DLD1 (cell line): ENCODE data around the gene ISG20.

Experiments
- in situ Hi-C: cut with HindIII; loops from 2 replicates; pipeline ENCODE4 v1.10.0; 2017; ENCODE audit warnings: low sequenced_read_pairs

Gene ISG20

DNA sequence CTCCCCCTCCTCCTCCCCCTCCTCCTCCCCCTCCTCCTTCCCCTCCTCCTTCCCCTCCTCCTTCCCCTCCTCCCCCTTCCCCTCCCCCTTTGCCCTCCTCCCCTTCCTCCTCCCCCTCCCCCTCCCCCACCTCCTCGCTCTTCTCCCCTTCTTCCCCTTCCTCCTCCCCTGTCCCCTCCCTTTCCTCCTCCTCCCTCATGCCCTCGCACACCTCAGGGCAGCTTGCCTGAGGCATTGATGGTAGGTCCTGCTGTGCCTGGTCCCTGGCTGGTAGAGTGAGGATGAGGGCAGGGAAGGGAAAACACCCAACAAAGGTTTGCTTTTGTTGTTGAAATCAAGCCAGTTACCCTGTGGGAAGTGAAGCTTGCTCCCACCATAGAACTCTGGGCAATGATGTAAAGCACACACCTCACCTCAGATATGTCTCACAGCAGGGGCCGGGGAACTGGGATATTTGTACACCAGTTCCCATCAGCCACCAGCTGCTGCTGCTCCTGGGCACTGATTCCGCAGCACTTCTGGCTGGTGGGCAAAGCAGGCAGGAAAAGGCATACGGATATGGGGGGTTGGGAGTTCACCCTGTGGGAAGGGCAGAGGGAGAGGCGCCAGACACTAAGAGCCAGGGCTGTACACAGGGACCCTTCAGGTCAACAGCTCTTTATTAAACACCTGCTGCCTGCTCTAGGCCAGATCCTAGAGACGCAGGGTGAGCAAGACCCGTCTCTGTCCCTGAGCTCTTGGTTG lies 13.8 kb downstream of the ISG20 start:
- in situ Hi-C loops: loop anchor here (10.0 kb wide), 1 partner anchor 222 kb away; no protein-coding TSS in a partner anchor

DNA sequence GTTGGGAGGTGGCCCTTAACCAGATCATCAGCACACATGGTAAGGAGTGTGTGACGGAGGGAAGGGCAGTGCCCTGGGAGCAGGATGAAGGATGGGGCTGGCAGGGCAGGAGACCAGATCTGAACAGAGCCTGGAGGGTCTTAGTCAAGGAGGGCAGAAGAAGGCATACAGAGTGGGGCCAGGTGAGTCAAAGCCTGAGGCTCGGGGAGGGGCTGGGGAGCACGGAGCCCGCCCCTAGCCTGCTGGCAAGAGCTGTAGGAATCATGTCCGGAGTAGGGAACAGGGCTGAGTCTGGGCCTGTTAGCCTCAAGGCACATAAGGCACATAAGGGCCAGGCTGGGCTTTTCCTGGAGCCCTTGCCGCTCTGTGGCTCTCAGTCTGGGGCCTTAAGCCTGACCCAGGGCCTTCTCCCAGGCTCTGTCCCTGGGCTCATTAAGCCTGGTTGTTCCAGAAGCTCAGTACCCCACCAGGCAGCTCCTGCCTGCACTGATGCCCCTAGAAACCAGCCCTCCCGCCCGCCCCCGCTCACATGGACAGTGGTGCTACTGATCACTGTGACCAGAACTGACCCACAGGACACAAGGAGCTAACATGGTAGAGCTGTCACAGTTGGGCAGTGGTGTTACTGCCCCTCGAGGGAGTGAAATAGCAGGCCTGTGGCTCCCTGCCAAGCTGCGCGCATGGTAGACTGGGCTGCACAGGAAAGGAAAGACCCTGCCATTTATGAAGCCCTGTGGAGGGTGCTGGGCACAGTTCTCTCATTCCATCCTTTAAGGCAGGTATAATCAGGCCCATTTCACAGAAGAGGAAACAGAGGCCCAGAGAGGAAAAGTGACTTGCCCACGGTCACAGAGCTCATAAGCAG lies 14.6 kb downstream of the ISG20 start:
- in situ Hi-C loops: loop anchor here (10.0 kb wide), 1 partner anchor 221 kb away; no protein-coding TSS in a partner anchor

DNA sequence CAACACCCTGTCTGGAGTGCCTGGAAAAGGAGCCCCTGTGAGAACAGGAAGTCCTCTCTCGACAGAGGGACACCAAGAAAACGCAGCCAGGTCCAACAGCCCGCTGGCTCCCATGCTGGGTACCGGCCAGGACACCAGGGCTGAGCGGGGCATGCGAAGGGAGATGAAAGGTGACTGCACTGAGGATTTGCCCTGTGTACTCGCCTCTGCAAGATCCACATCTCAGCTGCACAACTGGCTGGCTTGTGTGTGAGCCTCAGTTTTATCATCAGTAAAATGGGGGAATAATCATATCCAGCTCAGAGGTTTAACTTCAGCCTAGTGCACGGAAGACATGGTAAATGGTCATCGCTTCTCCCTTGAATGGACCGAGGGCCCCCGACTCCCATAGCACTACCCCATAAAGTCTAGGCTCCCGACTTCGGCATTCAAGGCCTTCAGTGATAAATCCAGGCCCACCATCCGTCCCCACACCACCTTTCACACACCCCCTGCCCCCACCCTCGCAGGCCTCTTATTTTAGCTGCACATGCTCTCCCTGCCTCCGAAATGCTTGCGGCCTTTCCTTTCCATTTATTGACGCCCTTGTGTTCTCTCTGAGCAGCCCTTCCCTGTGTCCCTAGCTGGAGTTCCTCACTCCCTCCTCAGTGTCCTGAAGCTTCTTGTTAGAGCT lies 15.8 kb downstream of the ISG20 start:
- in situ Hi-C loops: loop anchor here (10.0 kb wide), 1 partner anchor 220 kb away; no protein-coding TSS in a partner anchor

DNA sequence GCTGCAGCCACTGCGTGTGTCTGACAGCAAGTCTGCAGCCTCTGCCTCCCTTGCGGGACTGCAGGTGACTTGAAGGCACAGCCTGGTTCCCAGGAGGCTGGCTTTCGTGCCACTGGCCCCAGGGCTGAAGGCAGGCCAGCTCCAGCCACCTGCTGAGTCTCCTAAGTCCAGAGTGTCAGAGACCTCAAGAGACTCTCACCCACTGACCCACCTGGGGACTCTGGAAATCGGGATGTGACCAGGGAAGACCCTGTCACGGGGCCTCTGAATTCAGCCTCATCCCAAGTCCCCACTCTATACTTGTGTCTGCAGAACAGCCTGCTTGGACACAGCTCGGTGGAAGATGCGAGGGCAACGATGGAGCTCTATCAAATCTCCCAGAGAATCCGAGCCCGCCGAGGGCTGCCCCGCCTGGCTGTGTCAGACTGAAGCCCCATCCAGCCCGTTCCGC lies 16.3 kb downstream of the ISG20 start:
- in situ Hi-C loops: loop anchor here (10.0 kb wide), 1 partner anchor 220 kb away; no protein-coding TSS in a partner anchor

DNA sequence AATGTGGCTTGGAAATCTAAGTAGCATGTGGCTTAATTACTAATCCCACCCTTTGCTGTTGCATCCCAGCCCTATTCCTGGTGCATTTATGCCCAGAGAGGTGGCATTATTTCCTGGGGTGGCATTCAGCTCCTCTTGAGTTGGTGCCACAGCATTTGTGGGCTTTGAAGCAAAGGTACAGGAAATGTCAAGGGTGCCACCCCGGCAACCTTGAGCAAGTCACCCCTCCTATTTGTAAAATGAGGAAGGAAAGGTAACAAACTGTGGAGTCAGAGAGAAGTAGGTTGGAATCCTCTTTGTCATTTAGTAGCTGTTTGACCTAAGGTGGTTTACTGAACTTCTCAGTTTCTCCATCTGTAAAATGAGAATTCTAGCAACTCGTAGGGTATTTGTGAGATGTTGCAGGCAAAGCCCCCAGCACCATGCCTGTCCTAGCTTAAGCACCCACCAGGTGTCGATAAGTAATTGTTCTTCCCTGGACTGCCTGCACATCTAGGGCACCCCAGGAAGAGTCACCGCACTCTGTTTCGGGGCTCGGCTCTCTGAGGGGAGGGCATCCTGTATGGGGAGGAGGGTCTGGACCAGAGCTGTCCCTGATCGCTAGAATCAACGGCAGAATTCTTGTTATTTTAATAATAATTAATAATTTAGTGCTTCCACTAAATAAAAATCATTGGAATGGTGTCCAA lies 17.1 kb downstream of the ISG20 start:
- in situ Hi-C loops: loop anchor here (10.0 kb wide), 1 partner anchor 219 kb away; no protein-coding TSS in a partner anchor

DNA sequence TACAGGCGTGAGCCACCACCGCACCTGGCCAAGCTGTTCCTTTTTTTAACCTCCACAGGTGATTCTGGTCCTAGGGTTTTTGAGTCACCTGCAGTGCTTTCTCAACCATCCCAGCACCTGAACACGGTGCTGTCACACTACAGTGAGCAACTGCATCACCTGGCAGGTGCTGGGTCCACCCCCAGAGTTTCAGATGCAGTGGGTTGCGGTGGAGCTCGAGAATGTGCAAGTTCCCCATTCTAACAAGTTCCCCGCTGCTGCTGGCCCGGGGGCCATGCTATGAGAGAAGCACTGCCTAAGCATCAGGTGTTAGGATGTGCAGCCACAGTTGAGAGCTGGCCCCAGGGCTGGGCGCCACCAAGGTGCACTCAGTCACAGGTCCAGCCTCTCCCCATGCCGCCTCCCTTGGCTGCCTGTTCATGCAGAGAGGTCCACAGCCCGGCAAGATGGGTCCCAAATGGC lies 18.0 kb downstream of the ISG20 start:
- in situ Hi-C loops: loop anchor here (10.0 kb wide), 1 partner anchor 218 kb away; no protein-coding TSS in a partner anchor

DNA sequence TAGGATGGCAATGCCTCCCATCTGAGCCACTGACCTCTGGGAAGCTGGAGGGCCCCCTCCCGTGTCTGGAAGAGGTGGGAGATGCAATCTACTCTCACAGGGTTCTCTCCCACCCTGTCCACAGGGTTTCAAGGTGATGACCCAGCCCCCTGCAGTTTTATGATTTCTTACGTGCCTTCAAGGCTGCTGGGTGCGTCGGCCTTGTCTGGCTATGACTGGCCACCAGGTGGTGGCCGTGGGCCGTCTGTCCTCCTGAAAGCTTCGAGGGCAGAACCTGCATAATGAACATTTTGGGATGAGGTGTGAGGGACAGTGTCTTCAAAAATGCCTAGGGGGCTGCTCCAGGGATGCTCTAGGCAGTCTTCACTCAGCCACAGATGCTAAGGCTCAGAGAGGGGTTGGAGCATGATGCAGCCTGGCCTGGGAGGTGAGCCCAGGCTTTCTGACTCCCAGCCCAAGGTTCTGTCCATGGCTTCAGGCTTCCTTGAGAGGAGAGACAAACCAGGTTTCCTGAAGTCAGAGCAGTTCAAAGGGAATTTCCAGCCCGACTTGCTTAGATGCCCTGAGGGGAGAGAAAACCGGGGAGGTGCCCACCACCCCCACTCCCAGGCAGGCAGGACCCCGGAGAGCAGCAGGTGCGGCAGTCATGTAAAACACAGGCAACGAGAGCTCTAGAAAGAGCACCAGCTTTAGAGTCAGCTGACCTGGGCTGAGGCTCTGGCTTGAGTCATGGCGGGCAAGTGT lies 18.7 kb downstream of the ISG20 start:
- in situ Hi-C loops: loop anchor here (10.0 kb wide), 1 partner anchor 217 kb away; no protein-coding TSS in a partner anchor

DNA sequence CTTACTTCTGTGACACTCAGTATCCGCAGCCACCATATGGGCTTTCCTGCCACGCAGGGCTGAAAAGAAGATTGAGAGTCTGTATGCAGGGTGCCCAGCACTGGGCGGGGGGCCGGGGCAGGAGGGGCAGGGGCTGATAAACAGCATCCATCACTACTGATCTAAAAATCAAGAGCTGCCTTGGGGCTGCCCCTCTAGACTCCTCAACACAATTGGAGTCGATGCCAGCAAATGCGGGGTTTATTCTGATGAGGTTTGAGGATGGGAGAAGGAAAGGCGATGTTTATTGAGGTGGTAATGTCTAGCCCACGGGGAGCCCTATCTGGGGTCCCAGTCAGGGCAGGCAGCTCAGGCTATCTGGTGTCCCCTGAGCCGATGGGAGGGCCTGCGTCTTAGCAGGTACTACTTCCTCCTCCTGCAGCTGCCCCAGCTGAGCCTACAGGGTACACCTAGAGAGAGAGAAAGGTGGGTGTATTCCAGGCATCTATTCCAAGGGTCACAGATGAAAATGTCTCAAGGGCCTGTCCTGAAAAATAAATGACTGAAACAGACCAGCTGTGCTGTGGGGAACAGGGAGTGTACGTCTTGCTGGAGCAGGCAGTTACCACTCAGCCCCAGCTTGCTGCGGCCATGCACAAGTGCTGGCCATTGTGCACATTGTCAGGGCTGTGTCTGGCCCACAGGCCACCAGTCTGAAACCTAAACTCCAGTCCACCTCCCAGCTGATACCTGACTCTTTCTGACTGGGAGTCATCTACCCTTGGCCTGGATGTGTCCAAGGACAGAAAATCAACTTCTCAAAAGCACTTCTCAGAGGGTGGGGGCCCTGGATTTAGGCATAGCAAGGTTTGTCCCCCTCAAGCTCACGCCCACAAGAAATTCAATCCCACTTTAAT lies 19.5 kb downstream of the ISG20 start:
- in situ Hi-C loops: loop anchor here (10.0 kb wide), 1 partner anchor 216 kb away; no protein-coding TSS in a partner anchor

DNA sequence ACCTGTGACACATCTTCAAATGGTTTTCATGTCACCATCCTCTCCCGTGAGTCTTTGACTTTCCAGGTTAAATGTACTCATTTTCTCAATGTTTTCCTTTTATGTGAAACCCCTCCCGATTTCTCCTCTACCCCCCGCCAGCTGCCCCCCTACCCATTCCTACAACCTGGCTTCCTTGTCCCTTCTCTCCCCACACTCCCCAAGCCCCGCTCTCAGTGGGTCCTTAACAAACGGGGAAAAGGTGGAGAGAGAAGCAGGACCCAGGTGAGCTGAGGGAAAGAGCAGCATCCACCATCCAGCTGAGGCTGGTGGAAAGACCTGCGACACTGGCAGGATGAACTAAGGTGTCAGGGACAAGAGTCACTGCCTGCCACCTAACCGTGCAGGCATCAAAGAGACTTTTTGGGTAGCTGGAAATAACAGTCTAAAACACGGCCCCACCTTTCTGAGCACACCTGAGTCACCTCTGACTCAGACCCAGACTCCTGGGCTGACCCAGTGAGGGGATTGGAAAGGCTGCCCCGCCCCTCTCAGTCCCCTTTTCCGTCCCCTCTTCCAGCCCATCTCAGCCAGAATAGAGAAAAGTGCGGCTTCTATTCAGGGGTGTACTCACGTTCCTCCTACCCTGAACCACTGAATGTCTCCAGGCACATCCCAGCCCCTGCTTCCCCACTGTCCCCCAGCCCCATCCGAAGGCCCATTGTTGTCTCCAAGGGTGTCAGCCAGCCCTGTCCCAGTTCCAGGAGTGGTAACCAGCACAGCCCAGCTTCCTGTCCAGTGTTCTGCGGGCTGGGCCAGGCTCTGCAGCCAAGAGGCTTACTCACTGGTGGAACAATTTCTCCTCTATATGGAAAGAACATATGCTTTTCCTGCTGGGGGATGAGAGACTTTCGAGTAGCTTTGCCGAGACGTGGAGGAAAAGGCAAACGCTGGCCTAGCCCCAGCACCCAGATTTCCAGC lies 20.4 kb downstream of the ISG20 start:
- in situ Hi-C loops: loop anchor here (10.0 kb wide), 1 partner anchor 216 kb away; no protein-coding TSS in a partner anchor

DNA sequence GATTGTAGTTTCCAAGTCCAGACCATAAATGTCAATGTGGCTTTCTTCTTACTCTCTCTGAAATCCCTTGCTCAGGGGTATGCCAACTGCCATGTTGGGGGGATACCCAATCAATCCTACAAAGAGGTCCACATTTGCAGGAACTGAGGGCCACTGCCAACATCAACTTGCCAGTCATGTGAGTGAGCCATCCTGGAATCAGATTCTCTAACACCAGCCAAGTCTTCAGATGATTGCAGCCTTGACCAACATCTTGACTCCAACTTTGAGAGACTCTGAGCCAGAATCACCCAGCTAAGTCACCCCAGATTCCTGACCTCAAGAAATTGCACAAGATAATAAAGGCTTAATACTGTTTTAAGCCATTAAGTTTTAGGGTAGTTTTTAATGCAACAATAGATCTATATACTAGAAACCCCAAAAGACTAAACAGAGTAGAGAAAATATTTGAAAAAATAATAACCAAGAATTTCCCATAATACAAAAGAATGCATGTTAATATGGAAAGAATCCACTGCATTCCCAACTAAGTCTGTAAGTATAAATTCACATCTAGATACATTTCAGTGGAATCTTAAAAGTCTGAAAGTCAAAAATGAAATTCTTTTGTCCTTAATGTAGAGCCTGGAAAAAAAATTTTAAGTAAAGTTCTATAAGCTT lies 22.4 kb downstream of the ISG20 start:
- in situ Hi-C loops: no loop called here

DNA sequence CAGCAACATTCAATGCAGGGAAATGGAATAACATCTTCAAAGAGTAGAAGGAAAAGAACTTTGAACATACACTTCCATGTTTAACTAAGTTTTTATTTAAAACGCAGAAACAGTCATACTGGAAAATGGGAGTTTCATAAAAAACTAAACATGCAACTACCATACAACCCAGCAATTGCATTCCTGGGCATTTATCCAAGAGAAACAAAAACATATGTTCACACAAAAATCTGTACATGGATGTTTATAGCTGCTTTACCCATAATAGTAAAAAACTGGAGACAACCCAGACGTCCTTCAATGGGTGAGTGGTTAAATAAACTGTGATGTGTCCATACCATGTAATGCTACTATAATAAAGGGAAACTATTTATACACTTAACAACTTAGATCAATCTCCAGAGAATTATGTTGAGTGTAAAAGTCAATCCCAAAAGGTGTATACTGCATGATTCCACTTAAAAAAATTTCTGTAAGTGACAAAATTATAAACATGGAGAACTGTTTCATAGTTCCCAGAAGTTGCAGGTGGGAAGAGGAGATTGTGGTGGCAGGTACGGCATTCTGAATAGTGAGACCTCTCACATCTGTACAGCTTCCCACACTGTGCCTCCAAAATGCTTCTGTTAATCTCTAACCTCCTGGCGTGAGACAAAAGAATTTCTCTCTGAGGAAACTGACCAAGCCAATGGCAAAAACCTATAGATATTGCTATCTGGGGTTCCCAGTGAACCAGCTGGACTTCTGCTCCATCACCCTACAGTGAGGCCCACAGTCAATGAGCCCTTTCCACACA lies 23.1 kb downstream of the ISG20 start:
- in situ Hi-C loops: no loop called here

DNA sequence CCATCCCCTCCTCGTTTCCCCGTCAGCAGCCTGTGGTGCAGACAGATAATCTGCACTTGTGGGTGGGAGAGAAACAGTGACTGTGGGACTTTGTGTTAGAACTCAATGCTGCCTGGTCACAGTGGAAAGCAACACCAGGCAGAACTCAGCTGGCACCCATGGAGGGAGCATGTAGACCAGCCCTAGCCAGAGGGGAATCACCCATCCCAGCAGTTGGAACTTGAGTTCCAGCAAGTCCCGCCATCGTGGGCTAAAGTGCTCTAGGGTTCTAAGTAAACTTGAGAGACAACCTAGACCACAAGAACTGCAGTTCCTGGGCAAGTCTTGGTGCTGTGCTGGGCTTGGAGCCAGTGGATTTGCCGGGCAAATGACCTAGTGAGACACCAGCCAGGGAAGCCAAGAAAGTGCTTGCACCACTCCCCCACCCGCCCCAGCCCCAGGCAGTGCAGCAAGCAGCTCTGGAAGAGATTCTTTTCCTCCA lies 24.4 kb downstream of the ISG20 start:
- in situ Hi-C loops: no loop called here

DNA sequence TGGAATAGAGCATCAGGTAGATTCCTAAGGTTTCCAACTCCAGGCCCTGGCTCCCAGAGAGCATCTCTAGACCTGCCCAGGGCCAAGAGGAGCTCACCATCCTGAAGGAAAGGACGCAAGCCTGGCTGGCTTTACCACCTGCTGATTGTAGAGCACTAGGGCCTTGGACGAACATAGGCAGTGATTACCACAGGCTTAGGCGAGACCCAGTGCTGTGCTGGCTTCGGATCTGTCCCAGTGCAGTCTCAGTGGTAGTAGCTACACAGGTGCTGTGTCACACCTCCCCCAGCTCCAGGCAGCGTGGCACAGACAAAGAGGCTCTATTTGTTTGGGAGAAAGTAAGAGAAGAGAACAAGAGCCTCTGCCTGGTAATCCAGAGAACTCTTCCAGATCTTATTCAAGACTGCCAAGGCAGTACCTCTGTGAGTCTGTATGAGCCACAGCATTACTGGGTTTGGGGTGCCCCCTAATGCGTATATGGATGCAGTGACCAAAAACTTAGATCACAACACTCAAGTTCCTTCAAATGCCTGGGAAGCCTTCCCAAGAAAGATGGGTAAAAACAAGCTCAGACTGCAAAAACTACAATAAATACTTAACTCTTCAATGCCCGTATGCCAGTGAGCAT lies 25.4 kb downstream of the ISG20 start:
- in situ Hi-C loops: no loop called here

DNA sequence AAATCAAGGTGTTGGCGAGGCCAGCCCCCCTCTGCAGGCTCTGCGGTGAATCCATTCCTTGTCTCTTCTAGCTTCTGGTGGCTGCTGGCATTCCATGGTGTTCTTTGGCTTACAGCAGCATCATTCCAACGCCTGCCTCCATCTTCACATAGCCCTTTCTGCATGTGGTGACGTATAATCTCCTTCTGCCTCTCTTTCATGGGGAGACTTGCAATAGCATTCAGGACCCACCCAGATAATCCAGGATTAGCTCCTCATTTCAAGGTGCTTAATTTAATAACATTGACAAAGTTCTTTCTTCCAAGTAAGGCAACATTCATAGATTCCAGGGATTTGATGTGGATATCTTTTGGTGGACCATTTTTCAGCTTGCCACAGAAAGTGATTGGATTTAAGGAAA lies 35.8 kb downstream of the ISG20 start:
- in situ Hi-C loops: no loop called here

DNA sequence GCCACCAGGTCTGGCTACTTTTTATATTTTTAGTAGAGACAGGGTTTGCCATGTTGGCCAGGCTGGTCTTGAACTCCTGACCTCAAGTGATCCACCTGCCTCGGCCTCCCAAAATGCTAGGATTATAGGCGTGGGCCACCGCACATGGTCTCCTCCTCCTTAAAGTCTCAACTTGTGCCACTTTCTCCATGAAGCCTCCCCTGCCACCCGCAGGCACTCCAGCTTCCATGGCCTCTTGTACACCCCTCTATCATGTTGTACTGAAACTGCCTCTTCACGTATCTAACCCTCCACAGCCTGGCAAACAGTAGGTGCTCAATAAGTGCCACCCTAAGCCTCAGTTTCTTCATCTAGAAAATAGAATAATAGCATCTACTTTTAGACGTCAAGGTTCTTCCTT lies 39.9 kb downstream of the ISG20 start:
- in situ Hi-C loops: no loop called here
